Measurements from ENCODE around the gene FARP1.

FARP1 gene
- total RNA-seq = 0.32 to 3.3 (median 0.54) reads per million in 3 experiments

GRCh38 chr13:98142380-98143156, at the start of gene FARP1:
TSS of gene FARP1 (plus strand) at chr13:98143094. CDS start at chr13:98213243, 70,149 bp downstream.
- DNase-seq = no peak

- no peak for DNase-seq
These were observed 48.1 kb upstream of the FARP1 start for GRCh38 chr13:98094678-98095266.

GRCh38 chr13:98096059-98096458, 46.8 kb upstream of the FARP1 start:
- no peak for DNase-seq

- DNase-seq = no peak
These were observed 45.1 kb upstream of the FARP1 start for GRCh38 chr13:98097749-98098148.

- DNase-seq = no peak
These were observed 44.4 kb upstream of the FARP1 start for GRCh38 chr13:98098516-98098915.

GRCh38 chr13:98099627-98100026, 43.3 kb upstream of the FARP1 start:
- DNase-seq = no peak

- no peak for DNase-seq
These were observed 42.4 kb upstream of the FARP1 start for GRCh38 chr13:98100481-98100880.

- DNase-seq = no peak
These were observed 39.4 kb upstream of the FARP1 start for GRCh38 chr13:98103531-98103930.

- no peak for DNase-seq
These were observed 38.7 kb upstream of the FARP1 start for GRCh38 chr13:98103942-98104880.

GRCh38 chr13:98105929-98106336, 37.0 kb upstream of the FARP1 start:
- no peak for DNase-seq

- no peak for DNase-seq
These were observed 34.6 kb upstream of the FARP1 start for GRCh38 chr13:98108341-98108740.

GRCh38 chr13:98109226-98109853, 33.6 kb upstream of the FARP1 start:
- DNase-seq = no peak

- no peak for DNase-seq
These were observed 32.1 kb upstream of the FARP1 start for GRCh38 chr13:98110749-98111148.

GRCh38 chr13:98111168-98112098, 31.5 kb upstream of the FARP1 start:
- DNase-seq = no peak

- DNase-seq = no peak
These were observed 30.4 kb upstream of the FARP1 start for GRCh38 chr13:98112456-98112855.

GRCh38 chr13:98118865-98119264, 24.0 kb upstream of the FARP1 start:
- no peak for DNase-seq

- no peak for DNase-seq
These were observed 19.7 kb upstream of the FARP1 start for GRCh38 chr13:98123176-98123575.

- DNase-seq = no peak
These were observed 13.7 kb upstream of the FARP1 start for GRCh38 chr13:98129059-98129746.

GRCh38 chr13:98133946-98134345, 8.9 kb upstream of the FARP1 start:
- DNase-seq = no peak

GRCh38 chr13:98134901-98135300, 8.0 kb upstream of the FARP1 start:
- no peak for DNase-seq

GRCh38 chr13:98141091-98141490, 1.8 kb upstream of the FARP1 start:
- no peak for DNase-seq
